PC-3 (cell line): ENCODE measurements around the gene C17orf67. TPM values are rescaled to one million over a fixed set of nuclear protein-coding genes. Genes with fewer than 3 reads are reported as not detected.

Source experiments
- ATAC-seq: fragments of 200-7000 bp; cut with Tn5 transposase; 2 replicates; pipeline ENCODE4 v1.9.1; 2020; ENCODE audit warnings: mild to moderate bottlenecking, moderate library complexity
- BruUV-seq: library from RNA; stranded (reverse); fragments of 400-500 nt; replicated peaks from 2 replicates; lab custom pipeline; 2021; lab: Mats Ljungman, UMichigan
- CTCF ChIA-PET: fragments of 300-600 bp; sonication (Branson Sonifier 250); formaldehyde crosslinking; loops from one replicate; lab custom pipeline; 2022; ENCODE audit warnings: antibody characterized with exemption; lab: Charles Lee
- POLR2A ChIA-PET: fragments of 300-600 bp; sonication (Branson Sonifier 250); formaldehyde crosslinking; loops from one replicate; lab custom pipeline; 2022; ENCODE audit warnings: antibody characterized with exemption; ENCODE audit not compliant: unreplicated experiment; lab: Charles Lee
- DNase-seq: peaks from one replicate; pipeline ENCODE4 v3.0.0-alpha.2; 2015
- H2AFZ ChIP-seq: fragments of 300-600 bp; sonication (generic); 2 replicates; pipeline ENCODE4 v1.6.0; 2016; ENCODE audit warnings: antibody characterized with exemption, low read length
- H3F3A ChIP-seq: fragments of 300-600 bp; sonication (generic); one replicate; pipeline ENCODE4 v1.6.0; 2017; ENCODE audit warnings: antibody characterized with exemption, low read length, control low read depth, mild to moderate bottlenecking; ENCODE audit not compliant: unreplicated experiment
- H3K27ac ChIP-seq: fragments of 300-600 bp; sonication (generic); 2 replicates; pipeline ENCODE4 v1.5.1; 2016; ENCODE audit warnings: mild to moderate bottlenecking, low read length
- H3K27me3 ChIP-seq: fragments of 300-600 bp; sonication (generic); 2 replicates; pipeline ENCODE4 v1.6.1; 2016; ENCODE audit warnings: low read length, mixed read lengths
- H3K36me3 ChIP-seq: fragments of 300-600 bp; sonication (generic); 2 replicates; pipeline ENCODE4 v1.6.1; 2016; ENCODE audit warnings: low read depth, mixed run types, low read length, mixed read lengths
- H3K4me1 ChIP-seq: fragments of 300-600 bp; sonication (generic); 2 replicates; pipeline ENCODE4 v1.5.1; 2016; ENCODE audit warnings: low read length; ENCODE audit not compliant: insufficient read depth
- H3K4me2 ChIP-seq: fragments of 300-600 bp; sonication (generic); 2 replicates; pipeline ENCODE4 v1.6.0; 2016; ENCODE audit warnings: low read length
- H3K4me3 ChIP-seq: fragments of 300-600 bp; sonication (generic); 2 replicates; pipeline ENCODE4 v1.5.1; 2016; ENCODE audit warnings: mild to moderate bottlenecking, low read length, mixed read lengths
- H3K79me2 ChIP-seq: fragments of 300-600 bp; sonication (generic); 2 replicates; pipeline ENCODE4 v1.6.1; 2017; ENCODE audit warnings: low read length, mixed read lengths
- H3K9ac ChIP-seq: fragments of 300-600 bp; sonication (generic); 2 replicates; pipeline ENCODE4 v1.6.0; 2016; ENCODE audit warnings: mild to moderate bottlenecking, low read length
- H3K9me2 ChIP-seq: fragments of 300-600 bp; sonication (generic); replicated peaks from 2 replicates; pipeline ENCODE4 v1.6.1; 2016; ENCODE audit warnings: mixed run types, low read length, mixed read lengths
- H3K9me3 ChIP-seq: fragments of 300-600 bp; sonication (generic); 2 replicates; pipeline ENCODE4 v1.6.1; 2016; ENCODE audit warnings: low read length, mixed read lengths
- H4K20me1 ChIP-seq: fragments of 300-600 bp; sonication (generic); 2 replicates; pipeline ENCODE4 v1.6.1; 2016; ENCODE audit warnings: low read length, mixed read lengths
- CTCF ChIP-seq: fragments of 300-600 bp; sonication (generic); conservative IDR thresholded peaks from 2 replicates; pipeline ENCODE4 v1.5.1; 2017; ENCODE audit warnings: antibody characterized with exemption, low read depth, mild to moderate bottlenecking, low read length
- EZH2 ChIP-seq: fragments of 300-600 bp; sonication (generic); IDR thresholded peaks from one replicate; pipeline ENCODE4 v1.6.1; 2017; ENCODE audit warnings: antibody characterized with exemption, mild to moderate bottlenecking, low read length; ENCODE audit not compliant: unreplicated experiment
- EZH2phosphoT487 ChIP-seq: fragments of 300-600 bp; sonication (generic); IDR thresholded peaks from 2 replicates; pipeline ENCODE4 v1.6.1; 2018; ENCODE audit warnings: mild to moderate bottlenecking, antibody characterized with exemption, low read length, borderline replicate concordance
- intact Hi-C: fragments of 100-400 bp; cut with micrococcal nuclease; formaldehyde crosslinking; loops from 2 replicates; pipeline ENCODE4 v1.9.0; 2023
- total RNA-seq: library from RNA; depleted of rRNA; stranded (reverse); fragments of >200 nt; gene quantifications from 2 replicates; pipeline ENCODE4 v1.2.3, GENCODE V29; 2014

C17orf67 gene
- total RNA-seq, 1 experiment from 2014 or later, result 4.4 TPM

DNA sequence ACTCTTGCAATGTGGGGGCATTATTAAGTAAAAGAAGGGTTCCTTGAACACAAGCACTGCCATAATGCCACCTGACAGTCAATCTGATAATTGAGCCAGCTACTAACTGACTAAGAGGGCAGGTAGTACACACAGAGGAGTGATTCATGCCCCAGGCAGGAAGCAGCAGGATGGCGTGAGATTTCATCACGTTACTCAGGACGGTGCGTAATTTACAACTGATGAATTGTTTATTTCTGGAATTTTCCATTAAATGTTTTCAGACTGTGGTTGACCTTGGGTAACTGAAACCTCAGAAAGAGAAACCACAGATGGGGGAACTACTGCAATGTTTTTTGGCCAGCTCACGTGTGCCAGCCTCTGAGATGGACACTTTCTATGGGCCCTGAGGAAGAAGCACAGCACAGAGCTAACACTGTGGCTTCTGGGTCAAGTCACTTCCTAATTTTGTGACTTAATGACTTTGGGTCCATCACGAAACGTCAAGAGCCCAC is 46.7 kb downstream of the C17orf67 start:
- no TSS peak for BruUV-seq
- H3K4me3 ChIP-seq, result peak overlapping the region; percentile 4; the same call in 1 of the 2 replicates
- CTCF ChIA-PET, result interaction anchor here (0.7 kb wide), 1 partner anchor 33 kb away, joined by 3 read pairs; no protein-coding TSS in a partner anchor

DNA sequence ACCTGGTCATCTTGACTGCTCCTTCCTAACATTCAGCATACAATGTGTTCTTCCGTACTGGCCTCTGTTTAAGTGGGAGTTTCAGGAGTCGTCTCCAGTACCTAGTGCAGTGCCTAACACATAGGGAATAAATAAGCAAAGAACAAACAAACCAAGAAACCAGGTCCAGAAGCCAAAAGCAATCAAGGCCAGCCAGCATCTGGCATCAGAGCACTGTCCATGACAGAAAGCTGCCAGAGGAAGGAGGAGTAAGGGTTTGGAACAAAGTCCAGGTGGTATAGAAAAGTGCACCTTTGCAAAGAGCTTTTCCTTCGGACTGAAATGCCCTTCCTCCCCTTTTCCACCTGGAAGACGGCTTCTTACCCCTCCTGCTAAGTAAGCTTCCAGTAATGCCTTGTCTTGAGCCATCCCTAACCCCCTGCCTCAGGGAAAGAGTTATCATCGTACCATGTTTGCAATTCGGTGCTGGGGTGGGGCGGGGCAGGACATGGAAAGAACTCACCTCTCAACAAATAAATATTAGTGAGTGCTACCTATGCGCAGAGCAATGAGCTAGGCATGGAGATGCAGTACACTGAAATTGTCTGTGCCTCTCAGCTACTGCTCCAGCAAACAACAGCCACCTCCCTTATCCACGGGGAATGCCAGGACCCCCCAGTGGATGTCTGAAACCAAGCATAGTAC is 47.6 kb downstream of the C17orf67 start:
- CTCF ChIA-PET, result interaction anchor here (0.7 kb wide), 1 partner anchor 34 kb away, joined by 3 read pairs; no protein-coding TSS in a partner anchor
- H3K9me2 ChIP-seq, result no peaks in the 10 kb centered on the region
- DNase-seq, result peak; percentile 83
- no peaks in the 10 kb centered on the region for H3K9me3 ChIP-seq
- no peak overlapping the region for H2AFZ ChIP-seq
- H4K20me1 ChIP-seq, result no peaks in the 10 kb centered on the region
- H3K36me3 ChIP-seq, result no peaks in the 10 kb centered on the region
- intact Hi-C loops, result loop anchor here (1.0 kb wide), 1 partner anchor 87 kb away; no protein-coding TSS in a partner anchor
- TF ChIP-seq EZH2, result no peak
- TF ChIP-seq CTCF, result no peak
- no peak for TF ChIP-seq EZH2phosphoT487
- no peaks in the 10 kb centered on the region for H3K27me3 ChIP-seq
- POLR2A ChIA-PET, result interaction anchor here (0.6 to 1.2 kb wide), 3 partner anchors 14 to 87 kb away, joined by 3 read pairs; no protein-coding TSS in a partner anchor
- peaks cover 8% of the 10 kb centered on the region for H3F3A ChIP-seq
- peak overlapping the region; percentile 98 for H3K27ac ChIP-seq
- H3K4me3 ChIP-seq, result peak overlapping the region; percentile 24
- no peaks in the 10 kb centered on the region for H3K79me2 ChIP-seq
- ATAC-seq, result peak; percentile 55
- peak overlapping the region; percentile 89 for H3K9ac ChIP-seq
- TSS peak; percentile 58 for BruUV-seq
- peak overlapping the region; percentile 78 for H3K4me2 ChIP-seq
- peaks cover 53% of the 10 kb centered on the region for H3K4me1 ChIP-seq

More for the DNA sequence above, 46.7 kb downstream of the C17orf67 start:
- no peak for TF ChIP-seq EZH2
- no peak for TF ChIP-seq CTCF
- TF ChIP-seq EZH2phosphoT487, result no peak
- Histone ChIP-seq H3K36me3 (no peaks in the 10 kb centered on the region), H3K9me3 (no peaks in the 10 kb centered on the region), H3K79me2 (no peaks in the 10 kb centered on the region), H3K27ac (peak overlapping the region; percentile 98), H4K20me1 (no peaks in the 10 kb centered on the region), H3K4me1 (peaks cover 45% of the 10 kb centered on the region), H3K9me2 (no peaks in the 10 kb centered on the region), H3K4me2 (peak overlapping the region; percentile 78), H3F3A (peaks cover 8% of the 10 kb centered on the region), H2AFZ (0 out of 2 replicates have a peak overlapping the region, but pooled peaks have one; percentile 5), H3K27me3 (no peaks in the 10 kb centered on the region), H3K9ac (peak overlapping the region; percentile 89)
- intact Hi-C loops, result loop anchor here (1.0 kb wide), 2 partner anchors 32 to 46 kb away; partner anchors contain the start of gene C17orf67
- DNase-seq (peak; percentile 99), ATAC-seq (peak; percentile 79)
- POLR2A ChIA-PET, result interaction anchor here (0.6 to 1.2 kb wide), 2 partner anchors 8 to 15 kb away, joined by 3 read pairs; no protein-coding TSS in a partner anchor
